CD4-positive, alpha-beta T cell treated with Interleukin-4 for 1 hour (primary cell): ENCODE measurements around the gene NECTIN4.

ENCODE experiments used
- DNase-seq, 2 donors: peaks; one replicate each; pipeline ENCODE4 v3.0.0-alpha.2; 2020 to 2022

The NECTIN4 gene

DNA sequence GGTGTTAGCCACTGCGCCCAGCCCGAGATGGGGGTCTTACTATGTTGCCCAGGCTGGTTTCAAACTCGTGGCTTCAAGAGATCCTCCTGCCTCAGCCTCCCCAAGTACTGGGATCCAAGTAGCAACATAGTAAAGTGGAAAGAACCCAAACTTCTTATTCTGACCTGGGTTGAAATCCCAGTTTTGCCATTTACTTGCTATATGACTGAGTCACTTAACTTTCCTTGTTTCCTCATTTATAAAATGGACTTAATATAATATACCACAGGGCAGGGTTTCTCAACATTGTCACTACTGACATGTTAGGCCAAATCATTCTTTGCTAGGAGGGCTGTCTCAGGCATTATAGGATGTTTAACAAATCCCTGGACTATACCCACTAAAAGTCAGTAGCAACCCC, 21.8 kb upstream of the NECTIN4 start:
- no peak for DNase-seq

DNA sequence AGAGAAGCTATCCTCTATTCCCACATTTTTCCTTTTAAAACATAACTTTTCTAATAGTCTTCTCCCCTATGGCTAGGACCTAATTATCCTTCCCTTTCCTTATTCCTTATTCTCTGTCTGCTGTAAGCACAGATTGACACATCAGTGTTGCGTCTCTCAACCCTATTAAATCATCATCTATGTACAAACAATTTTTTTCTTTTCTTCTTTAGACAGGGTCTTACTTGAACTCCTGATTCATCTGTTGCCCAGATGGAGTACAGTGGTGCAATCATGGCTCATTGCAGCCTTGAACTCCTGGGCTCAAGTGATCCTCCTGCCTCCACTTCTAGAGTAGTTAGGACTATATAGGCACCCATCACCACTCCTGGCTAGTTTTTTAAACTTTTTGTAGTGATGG, 17.1 kb upstream of the NECTIN4 start:
- DNase-seq = no peak

DNA sequence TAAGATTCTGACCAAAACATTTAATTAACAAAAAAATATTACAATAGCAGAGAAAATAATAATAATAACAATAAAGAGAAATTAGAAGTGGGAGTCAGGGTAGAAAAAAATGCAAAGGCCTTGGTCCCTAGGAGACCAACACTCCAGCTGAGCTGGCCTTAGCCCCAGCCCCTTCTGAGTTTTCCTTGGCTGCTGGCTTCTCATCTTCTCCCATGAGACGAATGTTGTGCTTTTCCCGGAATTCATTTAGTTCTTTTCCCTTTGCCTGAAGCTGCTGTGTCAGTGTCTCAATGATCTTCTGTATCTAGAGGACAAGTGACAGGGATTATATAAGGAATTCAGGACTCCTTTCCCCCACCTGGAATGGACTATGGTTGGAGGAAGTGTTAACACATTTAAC, 11.2 kb upstream of the NECTIN4 start:
- DNase-seq = no peak

DNA sequence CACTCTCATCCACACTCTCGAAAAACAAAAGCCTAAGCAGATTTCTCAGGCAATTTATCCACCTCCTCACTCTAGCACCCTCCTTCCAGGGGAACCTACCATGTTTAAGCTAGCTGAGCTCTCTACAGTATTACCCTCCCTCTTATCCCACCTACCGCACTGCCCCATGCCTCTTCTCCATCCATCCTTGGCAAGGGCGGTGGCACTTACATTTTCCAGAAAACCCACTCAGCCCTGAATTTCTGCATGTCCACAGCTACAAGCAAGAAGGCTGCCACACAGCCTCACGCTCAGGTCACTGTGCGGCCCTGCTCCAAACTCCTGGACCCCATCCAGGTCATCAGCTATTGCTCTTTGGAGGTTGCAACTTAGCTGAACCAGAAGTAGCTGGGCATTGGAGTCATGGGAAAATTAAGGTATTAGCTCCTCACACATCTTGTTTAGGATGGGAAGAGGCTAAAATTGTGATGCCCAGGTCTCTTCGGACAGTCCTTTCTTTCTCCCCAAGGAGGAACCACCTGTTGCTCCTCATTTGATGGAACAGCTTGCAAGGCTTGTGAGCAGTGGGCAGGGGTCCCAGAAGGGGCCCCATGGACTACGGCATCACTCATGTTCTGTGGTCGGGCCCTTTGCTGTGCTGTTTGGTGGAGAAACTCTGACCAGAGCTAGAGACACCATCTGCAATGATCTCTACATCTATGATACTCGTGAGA, 9.9 kb upstream of the NECTIN4 start:
- DNase-seq = no peak

DNA sequence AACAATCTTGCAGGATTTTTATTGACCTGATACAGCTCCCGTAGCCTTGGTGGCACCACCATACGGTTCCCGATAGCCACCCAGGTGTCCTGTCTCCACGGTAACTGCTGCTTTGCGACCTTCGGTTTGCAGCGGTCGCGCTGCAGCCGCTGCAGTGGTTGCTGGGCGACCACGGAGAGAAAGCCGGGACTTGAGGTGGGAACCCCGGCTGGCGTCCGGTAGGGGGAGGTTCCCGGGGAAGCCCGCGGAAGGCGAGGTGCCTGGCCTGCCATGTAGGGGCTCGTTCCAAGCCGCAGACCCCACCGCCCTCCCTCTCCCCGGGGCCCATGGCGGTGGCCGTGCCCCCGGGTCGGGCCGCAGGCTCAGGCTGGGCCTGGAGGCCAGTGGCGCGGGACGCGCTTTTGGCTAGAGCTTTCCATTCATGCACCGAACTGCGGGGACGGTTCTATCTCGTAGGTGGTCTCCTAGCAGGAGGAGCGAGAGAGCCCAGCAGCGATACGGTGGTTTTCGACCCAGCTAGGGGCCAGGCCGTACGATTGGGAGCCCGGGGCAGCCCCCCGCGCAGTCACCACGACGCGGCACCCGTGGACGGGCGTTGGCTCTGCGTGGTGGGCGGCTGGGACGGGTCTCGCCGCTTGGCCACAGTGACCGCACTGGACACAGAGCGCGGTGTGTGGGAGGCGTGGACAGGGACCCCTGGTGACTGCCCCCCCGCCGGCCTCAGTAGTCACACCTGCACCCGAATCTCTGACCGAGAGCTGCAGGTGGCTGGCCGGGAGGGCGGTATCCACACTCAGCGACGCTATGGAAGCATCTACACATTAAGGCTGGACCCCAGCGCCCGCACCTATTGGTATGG, 9.1 kb upstream of the NECTIN4 start, which contains the start of gene KLHDC9:
KLHDC9 (plus strand) TSS at position 152 of the 859 bp plus-strand sequence; CDS start at position 327, 175 bp downstream.
- DNase-seq = peak; percentile 77 to 87

DNA sequence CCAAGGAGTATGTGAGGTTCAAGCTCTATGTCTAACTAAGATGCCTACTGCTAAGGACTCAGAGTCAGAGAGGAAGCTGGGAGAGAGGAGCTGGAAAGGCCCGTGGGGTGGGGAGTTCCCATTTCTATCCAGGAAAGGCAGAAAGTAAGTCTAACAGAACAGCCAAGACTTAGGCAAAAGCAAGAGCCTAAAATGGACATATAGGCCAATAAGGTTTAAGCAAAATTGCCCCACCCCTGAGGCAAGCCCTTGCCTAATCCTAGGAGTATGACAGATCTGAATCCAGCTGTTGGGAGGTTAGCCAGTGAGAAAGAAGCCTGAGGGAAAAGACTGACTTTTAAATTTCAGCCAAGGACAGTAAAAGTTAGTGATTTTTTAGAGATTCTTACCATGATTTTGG, 7.2 kb upstream of the NECTIN4 start:
- DNase-seq = no peak

DNA sequence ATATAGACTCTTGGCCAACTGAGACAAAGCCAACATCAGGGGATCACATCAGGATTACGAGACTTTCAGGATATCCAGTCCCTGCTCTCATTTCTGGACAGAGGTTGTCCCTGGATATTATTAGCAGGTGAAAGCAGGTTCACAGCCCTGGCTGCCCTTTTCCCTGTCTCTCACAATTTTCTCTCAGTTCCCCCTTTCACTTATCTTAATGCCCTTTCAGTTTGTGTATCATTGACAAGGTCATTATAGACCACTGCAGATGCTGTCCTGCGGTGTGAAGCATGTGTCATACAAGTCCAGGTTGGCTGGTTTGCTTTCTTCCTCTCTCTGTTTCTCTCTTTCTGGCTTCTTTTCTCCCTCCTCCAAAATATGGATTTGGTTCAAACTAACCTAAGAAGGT, 6.7 kb upstream of the NECTIN4 start:
- no peak for DNase-seq

DNA sequence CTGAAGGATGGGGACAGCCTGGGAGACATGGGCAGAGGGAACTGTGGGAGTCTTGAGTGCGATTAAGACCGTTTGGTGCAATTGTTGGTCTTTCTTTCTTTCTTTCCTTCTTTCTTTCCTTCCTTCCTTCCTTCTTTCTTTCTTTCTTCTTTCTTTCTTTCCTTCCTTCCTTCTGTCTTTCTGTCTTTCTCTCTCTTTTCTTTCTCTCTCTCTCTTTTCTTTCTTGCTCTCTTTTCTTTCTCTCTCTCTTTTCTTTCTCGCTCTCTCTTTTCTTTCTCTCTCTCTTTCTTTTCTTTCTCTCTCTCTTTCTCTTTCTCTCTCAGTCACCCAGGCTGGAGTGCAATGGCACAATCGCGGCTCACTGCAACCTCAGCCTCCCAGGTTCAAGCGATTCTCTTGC, 5.9 kb upstream of the NECTIN4 start:
- DNase-seq = no peak

DNA sequence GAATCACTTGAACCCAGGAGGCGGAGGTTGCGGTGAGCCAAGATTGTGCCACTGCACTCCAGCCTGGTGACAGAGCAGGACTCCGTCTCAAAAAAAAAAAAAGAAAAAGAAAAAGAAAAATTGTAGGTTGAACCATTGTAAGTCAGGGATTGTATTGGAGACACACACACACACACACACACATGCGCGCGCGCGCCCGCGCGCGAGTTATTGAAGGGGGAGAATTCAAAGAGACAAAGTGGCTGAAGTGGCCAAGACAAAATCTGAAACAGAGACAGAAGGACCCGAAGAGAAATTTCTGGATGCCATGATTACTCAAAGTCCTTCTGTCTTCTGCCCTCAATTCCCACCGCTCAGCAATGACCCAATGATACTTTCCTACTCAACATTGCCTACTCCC, 5.1 kb upstream of the NECTIN4 start:
- DNase-seq = no peak

DNA sequence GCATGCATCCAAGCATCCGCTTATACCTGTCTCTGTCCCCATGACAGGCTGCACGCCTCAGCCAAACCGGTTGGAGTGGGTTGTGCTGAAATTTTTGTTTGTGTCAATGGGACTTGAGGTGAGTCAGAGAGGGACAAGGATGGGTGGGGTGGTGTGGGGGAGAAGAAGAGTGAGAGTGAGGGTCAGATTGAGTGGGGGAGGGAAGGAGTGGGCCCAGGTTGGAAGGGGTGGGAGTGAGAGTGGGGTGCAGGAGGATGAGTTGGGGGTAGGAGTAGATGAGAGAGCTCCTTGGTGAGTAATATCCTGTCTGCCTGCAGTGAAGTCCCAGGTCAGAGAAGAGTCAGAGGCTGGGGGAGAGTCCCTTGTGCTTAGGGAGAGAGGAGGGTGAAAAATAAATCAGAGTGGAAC, 3.3 kb upstream of the NECTIN4 start:
- DNase-seq = no peak

DNA sequence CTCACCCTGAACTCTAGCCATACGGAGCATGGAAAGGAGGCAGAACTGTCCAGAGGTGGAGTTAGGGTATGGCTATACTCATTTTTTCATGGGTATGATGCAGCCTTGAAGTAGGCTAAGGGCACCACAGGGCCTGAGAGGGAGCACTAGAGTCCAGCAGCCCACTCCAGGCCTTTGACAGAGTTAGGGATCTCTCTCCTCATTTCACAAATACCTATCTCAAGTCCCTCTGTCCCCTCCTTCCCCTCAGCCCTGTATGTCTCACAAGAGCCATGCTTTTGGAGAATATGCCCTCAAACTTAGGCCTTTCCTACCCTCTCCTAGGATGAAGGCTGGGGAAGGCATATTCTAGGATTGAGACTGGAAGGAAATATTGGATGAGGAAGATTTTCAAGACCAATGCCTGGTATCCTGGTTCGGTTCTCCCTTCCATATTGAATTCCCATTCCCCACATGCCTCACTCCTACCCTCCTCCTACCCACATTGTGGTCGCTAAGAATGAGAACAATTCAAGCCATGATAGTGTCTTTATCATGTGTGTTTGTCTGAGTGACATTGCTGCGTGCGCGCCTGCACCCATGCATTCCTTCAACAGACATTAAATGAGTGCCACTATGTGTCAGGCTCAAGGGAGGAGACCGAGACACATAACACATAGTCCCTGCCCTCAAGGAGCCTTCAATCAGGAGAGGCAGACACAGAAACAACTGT, 2.6 kb upstream of the NECTIN4 start:
- DNase-seq = no peak

DNA sequence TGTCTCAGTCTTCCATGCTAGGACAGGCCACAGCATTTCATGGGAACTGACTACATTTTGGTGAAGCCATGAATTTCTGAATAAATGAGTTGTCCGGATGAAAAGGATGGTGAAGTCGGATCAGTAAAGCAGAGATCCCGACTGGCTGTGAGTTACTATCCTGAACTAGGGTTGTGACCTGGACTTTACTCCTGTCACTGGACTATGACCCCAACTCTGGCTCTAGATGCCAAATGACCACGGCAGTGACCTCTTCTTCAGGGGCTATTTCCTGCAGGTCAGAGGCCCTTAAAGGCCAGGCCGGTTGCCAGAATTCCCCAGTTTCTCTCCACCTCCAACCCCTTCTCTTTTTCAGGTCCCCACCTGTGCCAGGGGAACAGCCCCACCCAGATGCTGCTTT, 1.7 kb upstream of the NECTIN4 start:
- DNase-seq = no peak

DNA sequence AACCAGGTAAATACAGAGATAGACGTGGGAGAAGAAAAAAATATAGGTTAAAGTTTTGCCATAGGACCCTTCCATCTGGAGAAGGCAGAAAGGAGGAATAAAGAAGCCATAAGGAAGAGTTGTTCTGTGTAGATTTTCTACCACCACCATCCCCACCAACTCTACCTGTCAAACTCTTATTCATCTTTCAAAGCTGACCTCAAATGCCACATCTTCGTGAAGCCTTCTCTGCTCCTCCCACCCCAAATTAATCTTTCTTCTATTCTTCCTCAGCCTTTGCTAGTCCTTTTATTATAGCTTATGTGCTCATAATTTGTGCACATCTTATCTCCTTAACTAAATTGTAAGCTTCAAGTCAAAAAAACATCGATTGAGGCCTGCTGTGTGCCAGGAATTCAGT, 1.3 kb upstream of the NECTIN4 start:
- no peak for DNase-seq

DNA sequence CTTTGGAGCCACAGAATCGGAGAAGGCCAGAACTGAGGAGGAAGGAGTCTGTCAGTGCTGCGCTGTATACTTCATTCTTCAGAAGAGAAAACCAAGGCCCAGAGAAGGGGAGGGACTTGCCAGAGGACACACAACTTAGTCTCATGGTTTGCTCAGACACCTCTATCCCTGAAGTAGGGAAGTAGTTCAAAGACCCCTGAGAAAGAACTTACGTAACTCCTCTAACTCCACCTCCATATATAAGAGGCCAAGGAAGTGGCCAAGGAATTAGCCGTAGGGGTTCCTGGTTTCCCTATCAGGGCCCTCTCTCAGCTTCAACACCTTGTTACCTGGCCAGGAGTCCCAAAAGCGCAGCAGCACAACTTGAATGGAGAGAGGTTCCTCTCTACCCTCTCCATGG, 580 bp upstream of the NECTIN4 start:
- no peak for DNase-seq

DNA sequence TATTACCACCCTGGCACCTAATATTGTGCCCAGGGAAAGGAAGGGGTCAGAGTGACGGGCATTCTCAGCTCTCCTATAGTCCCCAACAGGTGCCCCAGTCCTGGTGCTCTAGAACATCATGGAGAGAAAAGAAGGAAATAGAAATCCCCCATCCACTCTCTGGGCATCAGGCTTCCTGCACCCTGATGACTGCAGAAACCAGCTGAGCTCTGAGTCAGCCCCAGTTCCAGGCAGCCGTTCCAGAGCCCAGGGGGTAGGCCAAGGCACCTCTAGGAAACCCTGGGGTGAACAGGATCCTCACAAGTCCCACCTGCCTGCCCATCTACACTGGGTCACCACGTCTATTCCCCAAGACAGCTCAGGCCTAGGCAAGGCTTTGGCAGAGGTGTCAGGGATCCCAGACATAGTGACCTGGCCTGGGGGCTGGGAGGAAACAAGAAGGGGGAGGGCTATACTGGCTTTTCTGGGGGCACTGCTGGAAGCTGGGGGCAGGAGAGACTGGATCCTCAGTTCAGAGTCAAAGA, 709 bp downstream of the NECTIN4 start:
- DNase-seq = no peak

DNA sequence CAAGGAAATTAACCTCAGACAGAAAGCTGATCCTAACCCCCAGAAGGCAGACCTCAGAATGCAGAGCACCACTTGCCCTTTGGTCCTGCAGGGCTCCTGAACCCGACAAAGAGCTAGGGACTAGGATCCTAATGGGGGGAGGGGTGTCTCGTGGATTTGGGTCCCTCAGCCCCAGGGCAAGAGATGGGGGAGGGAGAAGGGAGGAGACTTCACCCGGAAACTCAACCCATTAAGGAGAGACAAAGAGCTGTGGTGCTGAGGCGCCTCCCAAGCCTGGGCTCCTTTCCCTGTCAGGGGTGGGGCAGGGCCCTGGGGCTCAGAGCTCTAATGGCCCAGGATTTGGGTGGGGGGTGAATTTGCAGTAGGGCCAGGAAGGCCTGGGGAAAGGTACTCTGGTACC, 2.9 kb downstream of the NECTIN4 start:
- no peak for DNase-seq

DNA sequence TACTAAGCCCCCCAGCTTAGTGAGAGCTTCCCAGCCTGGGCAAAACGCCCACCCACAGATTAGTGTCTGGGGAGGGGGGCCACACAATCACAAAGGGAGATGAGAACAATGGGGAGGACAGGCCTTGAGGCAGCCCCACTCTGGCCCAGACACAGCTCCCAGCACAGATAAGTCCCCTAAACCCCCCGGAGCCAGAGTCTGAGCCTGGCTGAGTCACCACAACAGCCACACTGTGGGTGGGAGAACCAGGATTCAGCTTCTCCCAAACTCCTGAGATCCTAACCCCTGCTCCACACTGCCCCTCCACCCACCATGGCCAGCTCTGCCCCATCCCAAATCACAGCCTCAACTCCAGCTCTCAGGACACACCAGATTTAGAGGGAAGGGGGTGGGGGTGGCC, 4.2 kb downstream of the NECTIN4 start:
- no peak for DNase-seq

DNA sequence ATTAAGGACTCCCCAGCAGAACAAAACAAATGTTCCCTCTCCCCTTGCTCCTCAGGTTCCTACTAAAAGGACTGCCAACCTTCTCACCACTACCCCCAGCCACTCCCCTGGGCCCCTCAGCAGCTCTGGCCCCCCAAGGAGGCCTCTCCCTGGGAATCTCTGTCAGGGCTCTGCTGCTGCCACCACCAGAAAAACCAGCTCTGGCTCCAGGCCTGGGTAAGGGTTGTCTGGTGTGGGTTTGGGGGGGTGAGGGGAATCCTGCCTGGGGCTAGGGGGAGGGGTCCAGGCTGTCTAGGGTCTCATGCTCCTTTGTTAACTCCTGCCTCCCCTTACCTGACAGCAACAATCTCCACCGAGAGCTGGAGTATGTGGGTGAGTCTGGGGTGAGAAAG, 4.8 kb downstream of the NECTIN4 start:
- DNase-seq = no peak

DNA sequence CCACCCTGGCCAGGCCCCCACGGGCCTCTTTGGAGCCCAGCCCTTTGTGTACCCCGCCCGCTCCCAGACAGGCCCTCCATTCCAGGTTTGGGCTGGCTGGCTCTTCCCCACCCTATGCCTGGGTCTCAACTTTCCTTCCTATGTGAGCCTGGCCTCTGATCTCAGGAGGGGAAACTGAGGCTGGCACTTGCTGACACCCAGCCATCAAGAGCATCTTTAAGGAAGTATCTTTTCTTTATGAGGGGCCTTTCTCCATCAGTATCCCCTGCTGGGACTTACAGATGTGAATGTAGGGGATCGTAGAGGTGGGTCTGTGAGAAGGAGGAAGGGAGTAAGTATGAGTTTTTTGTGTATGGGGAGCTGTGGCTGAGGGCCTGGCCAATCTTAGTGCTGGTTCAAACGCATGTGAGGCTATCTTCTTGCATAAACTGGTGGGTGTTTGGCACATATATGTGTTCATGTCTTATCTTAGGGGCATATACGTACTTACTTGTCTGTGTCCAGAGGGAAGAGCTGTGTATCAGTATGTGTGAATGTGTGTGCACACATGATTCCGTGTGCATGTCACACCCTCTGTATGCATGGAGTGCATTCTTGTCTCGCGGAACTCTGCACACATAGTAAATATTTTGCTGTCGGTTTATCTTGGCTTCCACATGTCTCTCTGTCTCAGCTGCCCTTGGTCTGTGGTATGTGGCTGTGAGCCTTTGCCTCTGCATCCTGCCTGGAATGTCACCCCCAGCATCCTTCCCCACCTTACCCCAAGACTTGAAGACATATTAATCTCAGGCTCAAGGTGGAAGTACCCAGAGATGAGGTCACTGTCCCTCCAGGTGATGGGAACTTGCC, 5.4 kb downstream of the NECTIN4 start:
- DNase-seq = no peak

DNA sequence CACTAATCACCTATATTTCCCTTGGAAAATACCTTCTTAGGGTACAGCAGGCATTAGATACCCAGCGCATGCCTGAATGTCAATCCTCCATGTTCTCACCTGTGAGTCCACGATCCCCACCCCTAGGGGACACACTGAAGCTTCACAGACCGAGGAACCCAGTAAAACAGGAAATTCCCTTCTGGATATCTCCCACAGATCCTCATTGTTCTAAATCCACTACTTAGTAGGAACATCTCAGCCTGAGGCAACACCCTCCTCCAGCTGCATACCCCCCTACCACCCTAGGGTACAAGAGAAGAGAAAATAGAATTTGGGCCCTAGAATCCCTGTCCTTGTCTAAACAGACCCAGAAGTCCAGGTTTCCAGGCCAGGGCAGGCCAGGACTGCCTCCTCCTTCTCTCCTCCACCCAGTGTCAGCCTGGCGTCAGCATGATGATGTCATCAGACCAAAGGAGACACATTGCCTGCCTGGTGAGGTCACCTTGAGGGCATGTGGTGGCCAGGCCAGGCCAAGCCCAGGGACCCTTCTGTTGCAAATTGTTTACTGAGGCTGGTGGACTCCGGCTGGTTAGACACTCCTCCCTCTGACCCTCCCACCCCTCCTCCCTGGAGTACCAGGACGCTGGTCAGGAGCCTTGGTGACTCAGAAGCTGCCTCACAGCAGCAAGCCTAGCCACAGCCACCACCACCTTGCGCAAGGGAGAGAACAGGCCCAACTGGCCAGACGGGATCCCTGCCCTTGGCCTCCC, 6.2 kb downstream of the NECTIN4 start:
- DNase-seq = peak; percentile 16 to 83

DNA sequence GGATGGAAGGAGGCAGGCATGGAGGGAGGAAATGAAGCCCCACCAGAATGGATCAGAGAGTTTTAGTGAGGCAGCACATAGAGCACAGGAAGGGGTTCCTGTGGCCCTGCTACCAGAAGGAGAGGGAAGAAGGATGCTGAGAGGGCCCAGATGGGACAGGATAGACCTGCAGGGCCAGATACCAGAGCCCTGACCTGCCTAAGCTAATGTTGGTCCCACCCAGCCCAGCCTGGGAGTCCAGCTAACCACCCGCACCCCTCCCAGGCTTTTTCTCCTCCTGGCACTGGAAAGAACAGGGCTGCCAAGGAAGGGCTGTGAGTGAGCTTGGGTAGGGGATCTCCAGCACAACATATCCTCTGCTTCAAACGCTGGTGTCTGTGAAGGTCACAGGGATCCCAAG, 6.9 kb downstream of the NECTIN4 start:
- no peak for DNase-seq

DNA sequence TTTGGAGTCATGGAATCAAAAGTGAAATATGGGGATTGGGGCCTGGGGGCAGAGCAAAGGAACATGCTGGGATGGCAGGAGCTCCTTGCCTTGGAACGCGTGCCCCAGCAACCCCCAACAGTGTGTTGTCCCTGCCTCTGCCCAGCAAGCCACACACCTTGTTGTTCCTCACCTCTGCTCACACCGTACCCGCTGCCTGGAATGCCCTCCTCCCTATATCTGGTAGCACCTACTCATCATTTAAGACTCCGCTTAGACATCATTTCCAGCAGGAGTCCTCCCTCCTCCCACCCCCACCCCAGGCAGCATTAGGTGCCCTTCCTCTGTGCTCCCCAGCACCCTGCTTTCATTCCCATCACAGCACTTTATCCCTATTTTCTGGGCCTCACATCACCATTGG, 7.8 kb downstream of the NECTIN4 start:
- no peak for DNase-seq
